Loucy (cell line): ENCODE data around the gene GPBP1.

Source experiments
- EZH2phosphoT487 ChIP-seq: fragments of 200-600 bp; IDR thresholded peaks from 2 replicates; pipeline ENCODE4 v1.6.1; 2018; ENCODE audit warnings: antibody characterized with exemption, mild to moderate bottlenecking, moderate library complexity, borderline replicate concordance
- TF ChIP-seq, protein P1 (sequence below): fragments of 200-600 bp; sonication (generic); conservative IDR thresholded peaks from 2 replicates; pipeline ENCODE4 v1.5.1; 2014; ENCODE audit warnings: mild to moderate bottlenecking, antibody characterized with exemption, low read length

- TF ChIP-seq, protein P1, sequence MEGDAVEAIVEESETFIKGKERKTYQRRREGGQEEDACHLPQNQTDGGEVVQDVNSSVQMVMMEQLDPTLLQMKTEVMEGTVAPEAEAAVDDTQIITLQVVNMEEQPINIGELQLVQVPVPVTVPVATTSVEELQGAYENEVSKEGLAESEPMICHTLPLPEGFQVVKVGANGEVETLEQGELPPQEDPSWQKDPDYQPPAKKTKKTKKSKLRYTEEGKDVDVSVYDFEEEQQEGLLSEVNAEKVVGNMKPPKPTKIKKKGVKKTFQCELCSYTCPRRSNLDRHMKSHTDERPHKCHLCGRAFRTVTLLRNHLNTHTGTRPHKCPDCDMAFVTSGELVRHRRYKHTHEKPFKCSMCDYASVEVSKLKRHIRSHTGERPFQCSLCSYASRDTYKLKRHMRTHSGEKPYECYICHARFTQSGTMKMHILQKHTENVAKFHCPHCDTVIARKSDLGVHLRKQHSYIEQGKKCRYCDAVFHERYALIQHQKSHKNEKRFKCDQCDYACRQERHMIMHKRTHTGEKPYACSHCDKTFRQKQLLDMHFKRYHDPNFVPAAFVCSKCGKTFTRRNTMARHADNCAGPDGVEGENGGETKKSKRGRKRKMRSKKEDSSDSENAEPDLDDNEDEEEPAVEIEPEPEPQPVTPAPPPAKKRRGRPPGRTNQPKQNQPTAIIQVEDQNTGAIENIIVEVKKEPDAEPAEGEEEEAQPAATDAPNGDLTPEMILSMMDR = no peak
- no peak for TF ChIP-seq EZH2phosphoT487
These were observed 84.2 kb downstream of the GPBP1 start for GRCh38 chr5:57258052-57258451.
